ENCODE measurements around the gene MIDN. TPM values are rescaled to one million over a fixed set of nuclear protein-coding genes. Genes with fewer than 3 reads are reported as not detected.

Gene MIDN
- polyA plus RNA-seq, 1 donor from 2014 or later = 24.8 TPM

- Histone ChIP-seq H3K9ac (ENCODE audit: low read length) (no peak overlapping the region), H3K4me2 (ENCODE audit: low read length) (no peak overlapping the region), H3K27me3 (ENCODE audit: insufficient read depth, low read depth, low read length) (no peaks in the 10 kb centered on the region), H3K4me3 (ENCODE audit: low read length) (no peak overlapping the region), H3K79me2 (replicated peaks; ENCODE audit: insufficient read depth, low read length) (peaks cover 9% of the 10 kb centered on the region), H2AFZ (ENCODE audit: low read depth, low read length) (no peak overlapping the region), H3K36me3 (ENCODE audit: insufficient read depth, low read length) (no peaks in the 10 kb centered on the region), H3K27ac (ENCODE audit: low read length) (no peak overlapping the region), H3F3A (ENCODE audit: insufficient read depth, low read length, poor library complexity, severe bottlenecking) (no peaks in the 10 kb centered on the region), H3K9me2 (ENCODE audit: insufficient read depth, low read length) (no peaks in the 10 kb centered on the region), H3K9me3 (ENCODE audit: low read length) (no peaks in the 10 kb centered on the region), H4K20me1 (ENCODE audit: insufficient read depth) (no peaks in the 10 kb centered on the region)
- TF ChIP-seq, protein P1, sequence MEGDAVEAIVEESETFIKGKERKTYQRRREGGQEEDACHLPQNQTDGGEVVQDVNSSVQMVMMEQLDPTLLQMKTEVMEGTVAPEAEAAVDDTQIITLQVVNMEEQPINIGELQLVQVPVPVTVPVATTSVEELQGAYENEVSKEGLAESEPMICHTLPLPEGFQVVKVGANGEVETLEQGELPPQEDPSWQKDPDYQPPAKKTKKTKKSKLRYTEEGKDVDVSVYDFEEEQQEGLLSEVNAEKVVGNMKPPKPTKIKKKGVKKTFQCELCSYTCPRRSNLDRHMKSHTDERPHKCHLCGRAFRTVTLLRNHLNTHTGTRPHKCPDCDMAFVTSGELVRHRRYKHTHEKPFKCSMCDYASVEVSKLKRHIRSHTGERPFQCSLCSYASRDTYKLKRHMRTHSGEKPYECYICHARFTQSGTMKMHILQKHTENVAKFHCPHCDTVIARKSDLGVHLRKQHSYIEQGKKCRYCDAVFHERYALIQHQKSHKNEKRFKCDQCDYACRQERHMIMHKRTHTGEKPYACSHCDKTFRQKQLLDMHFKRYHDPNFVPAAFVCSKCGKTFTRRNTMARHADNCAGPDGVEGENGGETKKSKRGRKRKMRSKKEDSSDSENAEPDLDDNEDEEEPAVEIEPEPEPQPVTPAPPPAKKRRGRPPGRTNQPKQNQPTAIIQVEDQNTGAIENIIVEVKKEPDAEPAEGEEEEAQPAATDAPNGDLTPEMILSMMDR (IDR thresholded peaks at IDR 0.05; ENCODE audit: poor library complexity, severe bottlenecking) = no peak
- TF ChIP-seq POLR2AphosphoS5 (IDR thresholded peaks at IDR 0.05) (no peak), RAD21 (conservative IDR thresholded peaks at IDR 0.05) (no peak), MXI1 (conservative IDR thresholded peaks at IDR 0.05; ENCODE audit: poor library complexity, severe bottlenecking) (no peak), TAF1 (IDR thresholded peaks at IDR 0.05; ENCODE audit: low read depth) (no peak), EZH2 (IDR thresholded peaks at IDR 0.05; ENCODE audit: borderline replicate concordance, insufficient read depth, low read length, poor library complexity, severe bottlenecking) (no peak), EP300 (conservative IDR thresholded peaks at IDR 0.05; ENCODE audit: poor library complexity, severe bottlenecking) (no peak)
- TF ChIP-seq, protein P2, sequence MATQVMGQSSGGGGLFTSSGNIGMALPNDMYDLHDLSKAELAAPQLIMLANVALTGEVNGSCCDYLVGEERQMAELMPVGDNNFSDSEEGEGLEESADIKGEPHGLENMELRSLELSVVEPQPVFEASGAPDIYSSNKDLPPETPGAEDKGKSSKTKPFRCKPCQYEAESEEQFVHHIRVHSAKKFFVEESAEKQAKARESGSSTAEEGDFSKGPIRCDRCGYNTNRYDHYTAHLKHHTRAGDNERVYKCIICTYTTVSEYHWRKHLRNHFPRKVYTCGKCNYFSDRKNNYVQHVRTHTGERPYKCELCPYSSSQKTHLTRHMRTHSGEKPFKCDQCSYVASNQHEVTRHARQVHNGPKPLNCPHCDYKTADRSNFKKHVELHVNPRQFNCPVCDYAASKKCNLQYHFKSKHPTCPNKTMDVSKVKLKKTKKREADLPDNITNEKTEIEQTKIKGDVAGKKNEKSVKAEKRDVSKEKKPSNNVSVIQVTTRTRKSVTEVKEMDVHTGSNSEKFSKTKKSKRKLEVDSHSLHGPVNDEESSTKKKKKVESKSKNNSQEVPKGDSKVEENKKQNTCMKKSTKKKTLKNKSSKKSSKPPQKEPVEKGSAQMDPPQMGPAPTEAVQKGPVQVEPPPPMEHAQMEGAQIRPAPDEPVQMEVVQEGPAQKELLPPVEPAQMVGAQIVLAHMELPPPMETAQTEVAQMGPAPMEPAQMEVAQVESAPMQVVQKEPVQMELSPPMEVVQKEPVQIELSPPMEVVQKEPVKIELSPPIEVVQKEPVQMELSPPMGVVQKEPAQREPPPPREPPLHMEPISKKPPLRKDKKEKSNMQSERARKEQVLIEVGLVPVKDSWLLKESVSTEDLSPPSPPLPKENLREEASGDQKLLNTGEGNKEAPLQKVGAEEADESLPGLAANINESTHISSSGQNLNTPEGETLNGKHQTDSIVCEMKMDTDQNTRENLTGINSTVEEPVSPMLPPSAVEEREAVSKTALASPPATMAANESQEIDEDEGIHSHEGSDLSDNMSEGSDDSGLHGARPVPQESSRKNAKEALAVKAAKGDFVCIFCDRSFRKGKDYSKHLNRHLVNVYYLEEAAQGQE (IDR thresholded peaks at IDR 0.05; ENCODE audit: borderline replicate concordance) = no peak
These were observed 46.3 kb downstream of the MIDN start for GRCh38 chr19:1294688-1295087.

- TF ChIP-seq TAF1 (IDR thresholded peaks at IDR 0.05; ENCODE audit: low read depth) = no peak
- no peak for TF ChIP-seq EZH2 (IDR thresholded peaks at IDR 0.05; ENCODE audit: borderline replicate concordance, insufficient read depth, low read length, poor library complexity, severe bottlenecking)
- TF ChIP-seq POLR2AphosphoS5 (IDR thresholded peaks at IDR 0.05) = no peak
- no peak for TF ChIP-seq EP300 (conservative IDR thresholded peaks at IDR 0.05; ENCODE audit: poor library complexity, severe bottlenecking)
- TF ChIP-seq SMC3 (conservative IDR thresholded peaks at IDR 0.05; ENCODE audit: poor library complexity) = no peak
- no peak for TF ChIP-seq MXI1 (conservative IDR thresholded peaks at IDR 0.05; ENCODE audit: poor library complexity, severe bottlenecking)
- no peak for TF ChIP-seq RAD21 (conservative IDR thresholded peaks at IDR 0.05)
- TF ChIP-seq, protein P2 (IDR thresholded peaks at IDR 0.05; ENCODE audit: borderline replicate concordance) = no peak
- TF ChIP-seq, protein P1 (IDR thresholded peaks at IDR 0.05; ENCODE audit: poor library complexity, severe bottlenecking) = no peak
- Histone ChIP-seq H3K9me2 (ENCODE audit: insufficient read depth, low read length) (no peaks in the 10 kb centered on the region), H3K27ac (ENCODE audit: low read length) (no peak overlapping the region), H3K36me3 (ENCODE audit: insufficient read depth, low read length) (no peaks in the 10 kb centered on the region), H3F3A (ENCODE audit: insufficient read depth, low read length, poor library complexity, severe bottlenecking) (no peaks in the 10 kb centered on the region), H4K20me1 (ENCODE audit: insufficient read depth) (no peaks in the 10 kb centered on the region), H2AFZ (ENCODE audit: low read depth, low read length) (no peak overlapping the region), H3K79me2 (replicated peaks; ENCODE audit: insufficient read depth, low read length) (peaks cover 9% of the 10 kb centered on the region), H3K27me3 (ENCODE audit: insufficient read depth, low read depth, low read length) (no peaks in the 10 kb centered on the region), H3K9me3 (ENCODE audit: low read length) (no peaks in the 10 kb centered on the region), H3K4me3 (ENCODE audit: low read length) (no peak overlapping the region), H3K4me2 (ENCODE audit: low read length) (no peak overlapping the region), H3K9ac (ENCODE audit: low read length) (no peak overlapping the region)
These were observed 47.0 kb downstream of the MIDN start for GRCh38 chr19:1295169-1296012.
